Measurements from ENCODE around the gene GRIP1.

Gene GRIP1

DNA sequence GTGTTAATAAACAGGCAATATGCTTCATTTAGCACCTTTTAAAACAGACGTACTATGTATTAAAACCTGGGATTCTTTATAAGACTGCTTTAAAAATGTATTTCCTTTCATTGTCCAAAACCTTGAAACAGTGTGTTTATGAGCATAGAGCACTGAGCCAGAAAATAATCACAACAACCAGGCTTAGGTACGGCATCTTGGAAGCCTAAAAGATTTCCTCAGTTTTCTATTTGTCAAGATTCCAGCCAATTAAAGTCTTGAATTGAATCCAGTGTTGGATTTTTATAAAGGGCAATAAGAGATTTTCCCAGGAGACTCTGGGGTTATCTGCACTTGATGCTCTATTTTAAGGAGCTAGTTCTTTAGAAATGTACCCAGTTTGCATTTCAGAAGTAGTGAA is 80.3 kb downstream of the GRIP1 start:
- DNase-seq (ENCODE audit: low spot score) = no peak

DNA sequence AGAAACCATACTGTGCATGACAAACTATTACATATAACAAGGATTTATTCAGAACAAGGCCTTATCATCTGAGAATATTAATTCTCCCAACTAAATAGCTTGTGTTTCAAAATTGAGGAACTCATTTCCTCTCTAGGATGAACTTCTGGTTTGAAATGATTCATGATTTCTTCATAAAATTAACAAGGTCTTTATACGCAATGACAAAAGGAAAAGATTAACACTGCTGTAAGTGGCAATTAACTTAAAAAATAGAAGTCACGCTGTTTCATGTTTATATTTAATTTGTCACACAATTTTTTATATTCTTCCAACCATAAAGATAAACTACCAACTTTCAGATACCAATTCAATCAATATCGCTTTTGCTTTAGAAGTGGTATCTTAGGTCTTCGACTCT is 80.8 kb downstream of the GRIP1 start:
- no peak for DNase-seq (ENCODE audit: low spot score)

DNA sequence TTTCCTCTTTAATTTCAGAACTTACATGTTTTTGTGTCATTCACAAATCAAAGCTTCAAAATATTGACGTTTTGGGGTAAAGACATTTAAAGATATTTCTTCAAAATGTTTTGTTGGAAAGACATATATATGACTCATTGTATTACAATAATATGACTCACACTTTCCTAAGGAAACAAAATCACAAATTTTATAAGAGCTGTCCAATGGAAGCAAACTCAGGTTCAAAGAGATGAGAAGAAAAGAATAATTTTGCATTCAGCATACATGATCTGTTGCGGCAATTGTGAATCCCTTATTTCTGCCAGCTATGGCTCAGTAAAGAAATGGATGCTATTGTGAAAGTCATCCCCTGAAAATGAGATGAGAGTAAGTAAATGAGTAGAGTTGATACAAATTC is 82.7 kb downstream of the GRIP1 start:
- DNase-seq (ENCODE audit: low spot score) = no peak

DNA sequence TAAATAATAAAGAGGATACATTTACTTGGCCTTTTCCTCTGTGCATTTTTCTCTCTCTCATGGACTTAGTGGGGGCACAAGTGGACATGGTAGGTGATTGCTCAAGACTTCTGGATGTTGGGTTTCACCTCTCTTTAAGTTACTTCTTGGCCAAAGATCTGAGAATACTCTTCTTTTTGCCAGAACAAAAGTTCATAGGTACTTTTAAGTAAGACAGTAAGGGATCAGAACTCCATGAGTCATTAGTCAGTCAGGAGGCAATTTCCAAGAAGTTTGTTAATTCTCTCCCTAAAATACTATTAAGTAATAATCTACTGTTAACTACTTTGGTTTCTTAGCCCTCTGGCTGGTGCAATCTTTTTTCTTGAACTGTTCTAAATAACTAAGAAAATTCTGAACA is 84.2 kb downstream of the GRIP1 start:
- no peak for DNase-seq (ENCODE audit: low spot score)

DNA sequence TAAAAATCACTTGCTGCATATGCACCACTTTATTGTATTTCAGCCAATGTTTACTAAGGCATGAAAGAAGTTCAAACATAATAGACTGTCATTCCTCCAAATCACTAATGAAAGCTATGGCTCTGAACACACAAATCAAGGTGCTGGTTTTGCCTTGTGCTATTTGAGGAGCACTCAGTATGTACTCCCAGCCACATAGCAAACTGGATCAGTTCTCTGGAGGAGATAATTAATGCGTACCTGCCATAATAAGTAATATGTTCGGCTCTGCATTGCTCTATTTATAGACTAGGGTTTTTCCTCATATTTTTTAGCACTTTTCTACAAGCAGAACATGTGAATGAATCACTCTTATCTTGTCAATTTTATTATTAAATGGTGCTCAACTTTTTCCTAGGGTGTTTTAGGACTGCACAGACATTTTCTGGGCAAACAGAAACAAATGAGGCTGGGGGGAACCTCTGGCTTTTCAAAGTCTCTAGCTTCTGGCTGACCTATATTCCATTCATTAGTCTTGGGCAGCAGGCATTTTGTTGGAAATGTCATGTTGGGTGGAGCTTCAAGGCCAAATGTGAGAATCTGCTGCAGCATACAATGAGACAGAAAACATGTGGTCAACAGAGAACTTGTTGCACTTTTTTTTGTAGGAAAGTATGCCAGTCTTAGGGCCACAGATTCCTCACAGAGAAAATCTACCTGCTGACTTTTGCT is 88.4 kb downstream of the GRIP1 start:
- DNase-seq (ENCODE audit: low spot score) = no peak

DNA sequence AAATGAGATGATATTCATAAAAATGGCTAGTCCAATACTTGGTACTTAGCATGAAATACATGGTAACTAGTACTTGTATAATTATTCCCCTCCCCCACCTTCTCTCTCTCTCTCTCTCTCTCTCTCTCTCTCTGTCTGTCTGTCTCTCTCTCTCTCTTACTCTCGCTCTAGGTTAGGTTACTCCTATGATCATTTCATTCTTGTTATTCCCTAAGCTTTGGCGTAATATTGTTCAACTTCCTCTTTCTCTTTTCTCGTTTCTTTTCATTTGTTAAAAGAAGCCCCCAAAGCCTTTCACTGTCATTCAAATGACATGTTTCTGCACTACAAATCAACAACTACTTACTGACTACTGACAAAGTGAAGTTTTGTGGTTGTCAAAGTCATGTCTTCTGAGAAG is 89.8 kb downstream of the GRIP1 start:
- DNase-seq (ENCODE audit: low spot score) = no peak

DNA sequence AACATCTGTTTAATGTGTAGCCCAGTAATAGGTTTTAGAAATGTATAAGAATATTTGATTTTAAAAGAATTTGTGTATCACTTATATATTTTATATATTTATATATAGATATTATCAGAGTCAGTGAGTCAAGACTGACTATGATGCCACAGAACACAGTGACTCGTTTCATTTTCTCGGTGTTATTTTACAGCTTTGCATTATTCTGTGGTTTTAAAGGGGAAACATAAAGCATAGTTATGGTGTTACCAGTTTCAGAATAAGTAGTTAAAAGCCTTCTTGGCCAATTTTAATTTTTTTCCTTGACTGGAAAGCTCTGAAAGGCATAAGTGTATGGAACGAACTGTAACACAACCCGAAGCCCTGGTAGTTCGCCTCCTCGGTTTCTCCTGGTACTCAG is 91.0 kb downstream of the GRIP1 start:
- no peak for DNase-seq (ENCODE audit: low spot score)

DNA sequence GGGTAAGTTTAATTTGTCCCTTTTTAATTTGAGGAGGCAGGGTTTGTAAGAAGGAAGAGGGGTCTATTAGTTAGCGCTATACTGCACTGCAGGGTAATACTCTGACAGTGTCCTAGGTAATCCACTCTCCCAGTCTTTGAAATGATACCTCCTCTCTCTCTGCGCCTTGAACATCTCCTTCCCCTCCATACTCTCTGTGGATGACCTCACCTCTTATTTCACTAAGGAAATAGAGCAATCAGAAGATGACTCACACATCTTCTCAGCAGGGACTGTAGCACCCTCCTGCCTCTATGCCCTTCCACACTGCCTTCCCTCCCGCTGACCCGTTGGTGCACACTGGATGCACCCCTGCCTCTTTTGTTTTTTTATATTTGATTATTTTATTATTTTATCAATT is 94.2 kb downstream of the GRIP1 start:
- no peak for DNase-seq (ENCODE audit: low spot score)

DNA sequence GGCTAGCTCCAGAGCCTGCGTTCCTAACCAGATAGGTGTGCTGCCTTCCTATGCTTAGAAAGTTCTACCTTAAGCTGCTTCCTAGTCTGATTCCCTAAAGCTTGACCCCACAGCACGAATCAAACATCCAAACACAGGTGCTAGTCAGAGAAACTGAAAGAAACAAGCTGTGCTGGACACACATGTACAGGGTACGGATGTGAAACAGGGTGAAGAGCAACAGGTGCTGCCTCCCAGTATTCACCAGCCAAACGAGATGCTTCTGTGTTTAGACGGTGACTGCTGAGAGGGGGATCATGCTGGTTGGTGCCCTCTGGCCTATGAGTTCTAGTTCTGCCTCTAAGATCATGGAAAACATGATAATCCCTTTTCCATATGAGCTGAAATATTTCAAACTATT is 105.3 kb downstream of the GRIP1 start:
- DNase-seq (ENCODE audit: low spot score) = no peak

DNA sequence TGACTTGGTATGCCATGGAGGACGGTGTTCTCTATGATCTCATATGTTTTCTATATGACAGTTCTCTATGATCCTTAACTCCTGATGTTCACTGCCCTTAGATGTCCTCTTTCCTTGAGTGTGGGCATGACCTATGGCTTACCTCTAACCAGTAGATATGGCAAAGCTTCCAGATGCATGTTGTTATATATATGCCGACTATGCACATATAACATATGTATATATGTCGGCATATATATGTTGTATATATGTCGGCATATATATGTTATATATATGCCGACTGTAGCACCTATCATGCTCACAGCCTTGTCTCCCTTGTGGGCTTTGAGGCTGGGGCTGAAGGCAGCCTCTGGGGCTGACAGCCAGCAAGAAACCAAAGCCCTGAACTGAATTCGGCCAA is 106.0 kb downstream of the GRIP1 start:
- DNase-seq (ENCODE audit: low spot score) = no peak

DNA sequence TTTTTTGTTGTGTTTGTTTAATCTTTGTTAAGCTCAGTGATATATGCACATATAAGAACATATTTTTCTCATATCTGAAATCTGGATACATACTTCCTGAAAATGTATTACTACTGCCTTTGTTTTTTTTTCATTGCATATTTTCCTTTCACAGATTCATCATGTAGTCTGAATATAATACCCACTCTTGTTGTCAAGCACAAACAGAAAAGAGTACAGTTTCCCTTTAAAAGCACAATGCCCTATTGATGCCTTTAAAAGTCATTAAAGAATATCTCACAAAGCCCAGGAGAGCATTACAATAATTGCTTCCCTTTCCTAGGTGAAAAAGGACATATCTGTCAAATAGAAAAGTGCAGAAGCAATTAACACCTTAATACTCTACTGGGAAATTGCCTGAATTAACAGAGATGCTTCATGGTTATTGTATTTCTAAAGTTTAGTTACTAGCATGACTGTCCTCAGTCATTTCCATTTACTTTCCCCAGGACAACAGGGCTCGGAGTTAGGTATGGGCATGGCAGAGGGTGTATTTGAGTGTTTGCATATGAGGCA is 107.4 kb downstream of the GRIP1 start:
- DNase-seq (ENCODE audit: low spot score) = peak; percentile 18

DNA sequence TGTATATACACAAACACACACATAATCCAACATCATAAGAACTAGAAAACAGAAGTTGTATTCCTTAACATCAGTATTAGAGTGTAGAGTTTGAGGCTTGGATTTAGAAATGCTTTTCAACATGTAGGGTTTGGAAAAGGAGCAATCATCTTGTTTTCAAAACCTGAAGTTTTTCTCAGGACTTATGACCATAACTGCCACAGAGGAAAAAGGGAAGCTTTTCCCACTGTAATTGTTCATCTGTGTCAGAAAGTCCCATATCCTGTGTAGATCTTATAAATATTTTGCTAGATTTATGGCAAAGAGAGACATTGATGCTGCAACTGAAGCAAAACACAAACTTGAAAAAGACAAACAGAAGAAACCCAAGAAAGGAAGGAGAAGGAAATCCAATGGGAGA is 115.7 kb downstream of the GRIP1 start:
- DNase-seq (ENCODE audit: low spot score) = no peak

DNA sequence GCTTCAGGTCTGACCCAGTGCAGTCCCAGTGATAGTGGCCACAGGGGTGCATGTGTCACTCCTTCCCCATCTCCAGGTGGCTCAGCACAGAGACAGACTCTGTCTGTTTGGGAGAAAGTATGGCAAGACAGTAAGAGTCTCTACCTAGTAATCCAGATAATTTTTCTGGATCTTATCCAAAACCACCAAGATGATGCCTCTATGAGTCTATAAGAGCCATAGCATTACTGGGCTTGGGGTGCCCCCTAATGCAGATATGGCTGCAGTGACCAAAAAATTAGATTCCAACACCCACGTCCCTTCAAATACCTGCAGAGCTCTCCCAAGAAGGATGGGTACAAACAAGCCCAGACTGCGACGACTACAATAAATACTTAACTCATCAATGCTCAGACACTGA is 123.8 kb downstream of the GRIP1 start:
- DNase-seq (ENCODE audit: low spot score) = no peak

DNA sequence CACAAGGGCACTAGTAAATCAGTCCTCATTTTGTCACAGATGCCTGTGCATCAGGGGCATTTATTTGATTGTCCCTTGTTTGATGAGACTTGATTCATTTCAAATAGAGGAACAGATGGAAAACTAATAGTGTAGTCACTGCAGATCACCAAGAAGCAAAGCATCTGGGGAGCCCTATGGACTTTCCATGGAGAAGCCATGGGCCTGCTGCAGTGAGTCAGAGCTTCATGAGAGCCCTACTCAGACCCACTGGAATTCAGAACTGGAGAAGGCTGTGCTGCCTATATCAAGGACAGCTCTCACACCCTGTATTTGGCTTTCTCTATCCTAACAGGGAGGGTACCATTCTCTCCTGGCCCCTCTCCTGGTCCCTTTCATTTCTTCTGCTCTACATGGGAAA is 126.2 kb downstream of the GRIP1 start:
- DNase-seq (ENCODE audit: low spot score) = no peak

DNA sequence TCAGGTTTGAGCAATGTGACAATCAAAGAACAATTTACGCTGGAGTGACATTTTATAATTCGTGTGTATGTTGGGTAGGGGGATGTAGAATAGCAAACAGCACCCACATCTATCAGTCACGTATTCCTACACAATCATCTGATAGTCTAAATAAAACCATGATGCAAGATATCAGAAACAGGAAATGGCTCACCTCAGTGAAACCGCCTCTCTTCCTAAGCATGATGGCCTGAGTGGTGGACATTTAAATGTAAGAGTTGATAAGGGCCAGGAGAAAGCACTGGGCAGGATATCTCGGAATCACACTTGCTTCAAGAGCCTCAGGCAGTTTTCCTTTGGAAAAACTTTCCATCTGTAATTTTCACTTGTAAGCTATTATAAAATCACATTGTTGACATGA is 128.2 kb downstream of the GRIP1 start:
- no peak for DNase-seq (ENCODE audit: low spot score)

DNA sequence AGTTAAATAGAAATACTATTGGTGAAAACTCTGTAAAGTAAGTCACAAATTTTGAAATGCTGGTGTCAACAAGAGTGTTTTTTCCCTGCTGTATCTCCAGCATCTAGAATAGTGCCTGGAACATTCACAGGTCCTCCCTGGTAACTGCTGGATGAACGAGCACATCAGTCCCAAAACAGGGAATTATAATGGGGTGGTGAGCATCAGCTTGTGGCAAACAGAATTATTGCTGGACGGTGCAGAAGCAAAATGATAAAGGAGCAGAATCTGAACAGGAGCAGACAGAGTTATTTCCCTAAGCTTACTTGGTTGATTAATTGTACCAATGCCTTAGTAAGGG is 129.9 kb downstream of the GRIP1 start:
- no peak for DNase-seq (ENCODE audit: low spot score)

DNA sequence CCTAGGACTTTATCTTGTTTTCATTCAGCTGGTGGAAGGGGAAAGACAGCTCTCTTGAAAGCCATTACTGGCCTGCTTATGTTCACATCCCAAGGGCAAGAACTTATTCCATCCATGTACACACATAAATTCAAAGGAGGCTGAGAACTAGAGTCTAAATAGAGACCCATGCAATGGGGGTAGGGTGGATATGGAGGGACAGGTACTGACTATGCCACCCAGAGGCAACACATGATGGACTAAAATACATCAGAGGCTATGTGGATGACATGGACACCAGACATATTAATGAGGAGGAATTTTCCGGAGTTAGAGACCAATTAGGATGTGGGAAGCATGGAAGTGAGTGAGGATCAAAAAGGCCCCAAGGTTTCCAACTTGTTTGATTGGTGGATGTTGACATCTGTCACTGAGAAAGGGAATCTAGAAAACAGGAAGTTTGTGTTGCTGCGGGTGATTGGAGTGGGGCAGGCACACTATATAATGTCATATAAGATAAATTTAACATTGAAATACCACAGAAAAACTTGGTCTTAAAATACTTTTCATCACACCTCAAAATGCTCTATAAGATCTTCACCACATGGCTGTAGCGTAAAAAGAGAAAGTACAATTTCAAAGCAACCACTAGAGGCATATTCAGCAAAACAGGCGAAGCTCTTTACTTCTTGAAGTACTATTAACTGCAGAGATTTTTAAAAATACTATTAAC is 130.4 kb downstream of the GRIP1 start:
- no peak for DNase-seq (ENCODE audit: low spot score)

DNA sequence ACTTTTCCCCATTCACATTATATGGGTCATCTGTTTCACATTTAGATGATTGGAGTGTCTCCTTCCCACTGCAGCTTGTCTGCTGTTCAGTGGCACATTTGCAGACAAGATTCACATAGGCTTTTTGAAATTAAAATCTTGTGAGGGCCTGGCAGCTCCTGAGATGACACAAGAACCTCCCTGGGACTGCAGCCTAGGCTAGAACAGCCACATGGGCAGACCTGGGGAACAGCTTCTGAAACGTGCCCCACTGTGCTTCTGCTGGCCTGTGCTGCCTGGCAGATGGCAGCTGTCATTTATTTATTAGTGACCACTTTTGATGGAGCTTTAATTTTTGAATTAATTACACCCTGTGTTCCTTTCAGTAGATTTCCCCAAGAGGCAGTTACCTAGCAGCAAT is 137.4 kb downstream of the GRIP1 start:
- DNase-seq (ENCODE audit: low spot score) = no peak

DNA sequence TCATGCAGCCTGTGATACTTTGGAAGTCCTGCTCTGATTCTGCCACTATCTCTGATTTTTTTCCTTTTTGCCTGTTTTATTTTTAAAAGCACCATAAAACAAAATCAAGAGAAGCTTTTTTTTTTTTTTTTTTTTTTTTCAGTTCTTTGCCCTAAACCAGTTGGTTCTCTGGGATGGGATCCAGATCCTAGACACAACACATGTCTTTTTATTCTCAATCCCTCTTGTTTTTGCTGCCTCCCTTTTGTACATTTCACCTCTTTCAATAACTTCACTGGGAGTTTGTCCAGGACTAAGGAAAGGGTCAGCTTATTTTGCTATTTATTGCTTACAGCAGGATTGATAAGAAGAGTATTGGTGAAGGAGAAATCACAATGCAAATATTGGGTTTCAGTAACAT is 139.4 kb downstream of the GRIP1 start:
- peak; percentile 25 for DNase-seq (ENCODE audit: low spot score)

DNA sequence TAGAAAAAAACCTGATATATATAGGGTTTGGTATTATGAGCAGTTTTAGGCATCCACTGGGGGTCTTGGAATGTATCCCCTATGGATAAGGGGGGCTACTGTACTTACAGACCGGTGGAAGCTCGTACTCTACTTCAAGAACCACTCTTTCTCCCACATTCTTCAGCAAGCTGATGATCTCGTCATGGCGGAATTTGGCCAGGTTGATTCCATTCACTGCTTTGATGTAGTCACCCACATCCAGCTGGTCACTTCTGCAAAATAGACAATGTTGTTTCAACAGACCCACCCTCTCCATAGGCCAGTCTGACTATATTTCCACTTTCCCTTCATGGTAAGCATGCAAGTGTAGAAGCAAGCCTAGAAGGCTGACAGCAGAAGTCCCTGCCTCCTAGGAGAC is 139.9 kb downstream of the GRIP1 start:
- no peak for DNase-seq (ENCODE audit: low spot score)

DNA sequence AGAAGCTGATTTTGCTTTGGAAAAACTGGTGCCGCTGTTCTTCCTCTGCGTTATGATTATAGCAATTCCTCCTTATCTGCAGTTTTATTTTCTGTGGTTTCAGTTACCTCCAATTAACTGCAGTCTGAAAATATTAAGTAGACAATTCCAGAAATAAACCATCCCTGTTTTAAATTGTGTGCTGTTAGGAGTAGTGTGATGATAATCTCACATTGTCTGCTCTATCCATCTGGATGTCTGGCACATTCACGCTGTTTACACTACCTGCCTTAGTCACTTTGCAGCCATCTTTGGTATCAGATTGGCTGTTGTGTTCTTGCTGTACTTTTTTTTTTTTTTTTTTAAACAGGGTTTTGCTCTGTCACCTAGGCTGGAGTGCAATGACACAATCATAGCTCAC is 141.0 kb downstream of the GRIP1 start:
- DNase-seq (ENCODE audit: low spot score) = no peak

DNA sequence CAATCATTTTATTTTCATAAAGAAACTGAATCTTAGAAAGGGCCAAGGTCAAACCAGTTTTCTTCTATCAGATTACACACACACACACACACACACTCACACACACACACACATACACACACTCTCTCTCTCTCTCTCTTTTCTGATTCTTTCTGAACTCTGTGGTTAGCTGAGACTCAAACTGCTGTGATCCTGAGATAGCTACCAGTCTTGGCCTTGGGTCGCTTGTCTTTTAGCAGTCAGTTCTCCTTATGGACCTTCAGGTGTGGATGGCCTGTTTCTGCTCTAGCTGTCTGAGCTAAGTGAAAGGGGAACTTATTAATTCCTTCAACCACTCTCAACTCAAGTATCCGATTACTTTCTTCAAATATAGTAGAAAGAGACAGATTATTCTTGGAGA is 145.1 kb downstream of the GRIP1 start:
- DNase-seq (ENCODE audit: low spot score) = no peak

DNA sequence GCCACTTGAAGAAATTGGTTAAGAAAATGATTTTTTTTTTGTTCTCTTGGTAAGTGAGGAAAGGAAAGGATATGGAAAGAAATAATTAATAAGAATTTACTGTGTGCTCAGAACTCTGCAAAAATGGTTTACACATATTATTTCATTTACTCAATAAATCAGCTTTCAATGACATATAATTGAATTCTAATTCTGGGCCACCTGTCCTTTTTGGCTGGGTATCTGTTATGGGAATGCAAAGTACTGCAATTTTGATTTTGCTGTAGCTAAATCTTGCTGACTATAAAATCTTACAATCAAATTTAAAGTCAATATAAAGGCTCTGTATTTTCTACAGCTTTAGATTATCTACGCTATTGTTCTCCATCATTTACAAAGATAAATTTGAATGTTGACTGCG is 147.1 kb downstream of the GRIP1 start:
- no peak for DNase-seq (ENCODE audit: low spot score)

DNA sequence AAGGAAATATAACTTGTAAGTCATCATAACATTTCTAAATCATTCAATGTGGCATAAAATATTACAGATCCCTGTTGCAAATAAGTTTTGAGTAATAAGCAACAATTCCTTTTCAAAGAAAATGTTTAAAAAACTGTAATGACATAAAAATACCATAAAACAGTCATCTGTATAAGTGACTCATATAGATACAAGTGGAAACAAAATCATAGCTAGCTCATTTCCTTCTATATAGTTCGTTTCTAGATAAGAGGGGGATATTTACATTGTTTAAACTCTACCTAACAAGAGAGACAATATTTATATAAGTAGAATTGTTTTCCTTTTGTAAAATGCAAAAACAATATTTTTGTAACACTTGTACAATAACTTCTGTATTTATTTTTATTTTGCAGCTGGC is 148.9 kb downstream of the GRIP1 start:
- DNase-seq (ENCODE audit: low spot score) = no peak

All from globus pallidus (tissue), 1 donor.